GM21825 (cell line): ENCODE measurements around the gene PLBD2.

Source experiments
- ATAC-seq: cut with Tn5 transposase; IDR thresholded peaks from one replicate; pipeline ENCODE4 v1.9.1; 2021; ENCODE audit warnings: mild to moderate bottlenecking, moderate library complexity; ENCODE audit not compliant: unreplicated experiment

PLBD2 gene

GRCh38 chr12:113439301-113439597, 80.9 kb downstream of the PLBD2 start:
- ATAC-seq: no peak

- no peak for ATAC-seq
Measured at GRCh38 chr12:113439606-113440030, 81.2 kb downstream of the PLBD2 start.

GRCh38 chr12:113440336-113440735, 81.9 kb downstream of the PLBD2 start:
- ATAC-seq: no peak
